WTC11 (cell line): ENCODE data around the gene FBXO21. TPM values are rescaled to one million over a fixed set of nuclear protein-coding genes. Genes with fewer than 3 reads are reported as not detected.
"Not testable (repeated sequence)": the region's sequence is repeated elsewhere in the genome, so short reads cannot be mapped to it uniquely, and the experiment has no call there.

Source experiments
- ATAC-seq: fragments of 200-7000 bp; cut with Tn5 transposase; 2 replicates; pipeline ENCODE4 v1.10.0; 2021; ENCODE audit warnings: mild to moderate bottlenecking, moderate library complexity
- CTCF ChIA-PET: fragments of 300-600 bp; sonication (Branson Sonifier 250); formaldehyde crosslinking; loops from one replicate; lab custom pipeline; 2021; ENCODE audit warnings: antibody characterized with exemption; lab: Charles Lee
- POLR2A ChIA-PET: fragments of 350-600 bp; sonication (Branson Sonifier 250); formaldehyde crosslinking; loops from one replicate; lab custom pipeline; 2021; ENCODE audit warnings: antibody characterized with exemption; lab: Charles Lee
- DNase-seq: peaks from one replicate; pipeline ENCODE4 v3.0.0; 2021; ENCODE audit warnings: low spot score
- H3K27ac Mint-ChIP-seq: 2 replicates; pipeline ENCODE4 v1.8.0; 2021; ENCODE audit warnings: mixed read lengths
- H3K27me3 Mint-ChIP-seq: 2 replicates; pipeline ENCODE4 v1.8.0; 2021; ENCODE audit warnings: low read depth, mild to moderate bottlenecking, moderate library complexity, mixed read lengths
- H3K36me3 Mint-ChIP-seq: 2 replicates; pipeline ENCODE4 v1.8.0; 2021; ENCODE audit warnings: mixed read lengths
- H3K4me1 Mint-ChIP-seq: 2 replicates; pipeline ENCODE4 v1.8.0; 2022; ENCODE audit warnings: mixed read lengths
- H3K4me3 Mint-ChIP-seq: 2 replicates; pipeline ENCODE4 v1.8.0; 2021; ENCODE audit warnings: mild to moderate bottlenecking, moderate library complexity, mixed read lengths
- H3K9me3 Mint-ChIP-seq: 2 replicates; pipeline ENCODE4 v1.8.0; 2021; ENCODE audit warnings: mixed read lengths
- ATF1 ChIP-seq: sonication (generic); formaldehyde crosslinking; IDR thresholded peaks from 2 replicates; pipeline ENCODE4 v1.8.1; 2023; ENCODE audit warnings: mild to moderate bottlenecking, moderate library complexity, missing genetic modification reagents
- CREM ChIP-seq: sonication (generic); formaldehyde crosslinking; IDR thresholded peaks from 2 replicates; pipeline ENCODE4 v1.8.1; 2022; ENCODE audit warnings: mild to moderate bottlenecking, missing genetic modification reagents, moderate library complexity
- E2F5 ChIP-seq: sonication (generic); formaldehyde crosslinking; IDR thresholded peaks from 2 replicates; pipeline ENCODE4 v1.8.1; 2022; ENCODE audit warnings: mild to moderate bottlenecking, moderate library complexity, missing genetic modification reagents
- NFE2L1 ChIP-seq: sonication (generic); formaldehyde crosslinking; IDR thresholded peaks from 2 replicates; pipeline ENCODE4 v1.8.1; 2023; ENCODE audit warnings: missing genetic modification reagents
- NR2C2 ChIP-seq: sonication (generic); formaldehyde crosslinking; IDR thresholded peaks from 2 replicates; pipeline ENCODE4 v1.8.0; 2022; ENCODE audit warnings: mild to moderate bottlenecking, missing genetic modification reagents
- PRDM15 ChIP-seq: sonication (generic); formaldehyde crosslinking; IDR thresholded peaks from 2 replicates; pipeline ENCODE4 v1.8.0; 2022; ENCODE audit warnings: missing genetic modification reagents
- RELA ChIP-seq: sonication (generic); formaldehyde crosslinking; IDR thresholded peaks from 2 replicates; pipeline ENCODE4 v1.8.1; 2022; ENCODE audit warnings: missing genetic modification reagents, mild to moderate bottlenecking, borderline replicate concordance
- SP1 ChIP-seq: sonication (generic); formaldehyde crosslinking; conservative IDR thresholded peaks from 2 replicates; pipeline ENCODE4 v1.8.1; 2022; ENCODE audit warnings: missing genetic modification reagents
- TEAD4 ChIP-seq: sonication (generic); formaldehyde crosslinking; IDR thresholded peaks from 2 replicates; pipeline ENCODE4 v1.8.0; 2022; ENCODE audit warnings: mild to moderate bottlenecking, missing genetic modification reagents
- ZNF121 ChIP-seq: sonication (generic); formaldehyde crosslinking; IDR thresholded peaks from 2 replicates; pipeline ENCODE4 v1.8.0; 2023; ENCODE audit warnings: missing genetic modification reagents
- ZNF232 ChIP-seq: sonication (generic); formaldehyde crosslinking; IDR thresholded peaks from 2 replicates; pipeline ENCODE4 v1.8.0; 2022; ENCODE audit warnings: mild to moderate bottlenecking, missing genetic modification reagents
- ZNF532 ChIP-seq: fragments of 250-450 bp; sonication (Bioruptor Pico); IDR thresholded peaks from 2 replicates; pipeline ENCODE4 v1.9.0; 2021; ENCODE audit warnings: mild to moderate bottlenecking, borderline replicate concordance
- total RNA-seq: library from RNA; stranded (reverse); gene quantifications from 3 replicates; pipeline ENCODE4 v1.2.3, GENCODE V29; 2021

The FBXO21 gene
- total RNA-seq, 1 experiment from 2014 or later, result 60.3 TPM

GRCh38 chr12:117181468-117181843 is 8.8 kb downstream of the FBXO21 start:
- DNase-seq, H3K4me3 Mint-ChIP-seq, H3K9me3 Mint-ChIP-seq, POLR2A ChIA-PET, ATAC-seq, H3K4me1 Mint-ChIP-seq, H3K27ac Mint-ChIP-seq, H3K27me3 Mint-ChIP-seq: not testable (repeated sequence)
- H3K36me3 Mint-ChIP-seq, result peaks cover 72% of the 10 kb centered on the region
- CTCF ChIA-PET, result interaction anchor here (1.6 kb wide), 1 partner anchor 31 kb away, joined by 3 read pairs; no protein-coding TSS in a partner anchor

- Mint-ChIP-seq H3K27ac (peak overlapping the region; percentile 2; the same call in 1 of the 2 replicates), H3K27me3 (no peaks in the 10 kb centered on the region), H3K36me3 (peaks cover 72% of the 10 kb centered on the region), H3K9me3 (no peaks in the 10 kb centered on the region), H3K4me1 (no peaks in the 10 kb centered on the region), H3K4me3 (no peak overlapping the region)
- ATAC-seq (no peak), DNase-seq (no peak)
- POLR2A ChIA-PET, result interaction anchor here (0.6 kb wide), 1 partner anchor 109 kb away, joined by 3 read pairs; no protein-coding TSS in a partner anchor
- CTCF ChIA-PET, result interaction anchor here (1.6 kb wide), 1 partner anchor 30 kb away, joined by 3 read pairs; no protein-coding TSS in a partner anchor
- no peak for TF ChIP-seq CREM (CRISPR knock-in tag)
Observed at GRCh38 chr12:117180758-117181467, 9.4 kb downstream of the FBXO21 start.

GRCh38 chr12:117178745-117179144 is 11.5 kb downstream of the FBXO21 start:
- Mint-ChIP-seq H3K36me3 (peaks cover 75% of the 10 kb centered on the region), H3K27ac (no peak overlapping the region), H3K4me1 (no peaks in the 10 kb centered on the region), H3K9me3 (no peaks in the 10 kb centered on the region), H3K27me3 (no peaks in the 10 kb centered on the region), H3K4me3 (no peak overlapping the region)
- TF ChIP-seq ZNF121 (no peak), TEAD4 (CRISPR knock-in tag) (no peak), RELA (CRISPR knock-in tag) (no peak), NR2C2 (CRISPR knock-in tag) (no peak), SP1 (CRISPR knock-in tag) (no peak), PRDM15 (CRISPR knock-in tag) (no peak), ATF1 (no peak), NFE2L1 (CRISPR knock-in tag) (no peak), ZNF532 (CRISPR knock-in tag) (no peak), E2F5 (CRISPR knock-in tag) (no peak), ZNF232 (CRISPR knock-in tag) (no peak)
- DNase-seq (no peak), ATAC-seq (no peak)
- ChIA-PET POLR2A (no interaction called here), CTCF (no interaction called here)
